ENCODE data around the gene MRPL42.

The MRPL42 gene

DNA sequence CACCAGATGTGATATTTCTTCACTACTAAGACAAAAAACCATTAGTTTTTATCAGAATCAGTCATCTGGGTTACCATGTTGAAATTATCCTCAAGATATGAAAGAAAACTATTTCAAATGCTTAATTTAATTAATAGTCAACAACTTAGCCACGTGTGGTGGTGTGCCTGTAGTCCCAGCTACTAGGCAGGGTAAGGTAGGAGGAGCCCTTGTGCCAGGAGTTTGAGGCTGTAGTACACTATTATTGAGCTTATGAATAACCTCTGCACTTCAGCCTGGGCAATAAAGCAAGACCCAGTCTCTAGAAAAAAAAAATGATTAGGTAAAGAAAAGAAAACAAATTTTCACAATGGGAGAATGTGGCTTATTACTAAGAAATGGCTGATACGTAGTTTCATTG lies 33.4 kb downstream of the MRPL42 start:
- no peak for DNase-seq

DNA sequence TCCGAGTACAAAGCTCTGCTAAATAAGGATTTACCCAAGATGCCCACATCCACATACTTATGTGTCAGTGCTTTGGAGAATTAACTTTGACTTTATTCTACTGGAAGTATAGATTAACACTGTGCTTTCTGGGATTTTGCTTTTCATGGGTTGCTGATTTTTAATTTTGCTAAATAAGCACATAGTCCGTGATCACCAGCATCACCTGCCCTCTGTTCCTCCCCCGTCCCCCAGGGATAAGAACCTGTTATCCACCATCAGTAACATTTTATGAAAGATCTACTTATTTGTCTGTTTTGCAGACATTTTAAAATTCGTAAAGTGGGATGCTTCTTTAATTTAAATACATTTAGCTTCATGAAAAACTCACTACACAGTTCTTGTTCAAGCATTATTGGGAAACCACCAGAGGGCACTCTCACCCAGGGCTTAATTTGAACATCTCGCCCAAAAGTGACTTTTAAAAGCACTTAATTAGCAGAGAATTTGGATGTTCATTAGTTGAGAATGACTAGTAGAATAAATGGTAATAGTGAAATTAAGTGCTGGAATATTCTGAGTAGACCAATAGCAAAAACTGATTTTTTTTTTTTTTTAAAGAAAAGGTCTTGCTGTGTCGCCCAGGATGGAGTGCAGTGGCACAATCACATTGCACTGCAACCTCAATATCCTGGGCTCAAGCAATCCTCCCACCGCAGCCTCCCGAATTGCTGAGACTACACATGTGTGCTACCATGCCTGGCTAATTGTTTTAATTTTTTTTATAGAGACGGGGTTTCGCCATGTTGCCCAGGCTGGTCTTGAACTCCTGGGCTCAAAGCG lies 35.7 kb downstream of the MRPL42 start:
- DNase-seq, result peak; percentile 14 to 71 (median 48)

DNA sequence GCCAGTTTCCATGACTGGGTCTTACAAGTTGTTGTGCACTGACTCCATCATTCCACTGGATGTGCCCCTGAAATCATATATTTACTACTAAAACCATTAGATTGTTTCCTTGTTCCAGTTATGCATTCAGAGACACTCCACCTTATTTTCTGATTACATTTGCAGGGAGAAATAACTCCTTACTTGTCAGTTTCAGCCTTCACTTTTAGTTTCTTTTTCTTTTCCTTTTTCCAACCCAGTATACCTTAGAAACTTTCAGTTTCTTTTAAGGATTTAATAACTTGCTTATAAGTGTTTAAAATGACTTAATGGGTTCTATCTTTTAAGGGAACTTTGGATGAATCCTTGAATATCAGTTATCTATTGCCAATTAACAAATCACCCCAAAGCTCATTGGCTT lies 39.9 kb downstream of the MRPL42 start:
- DNase-seq, result no peak

DNA sequence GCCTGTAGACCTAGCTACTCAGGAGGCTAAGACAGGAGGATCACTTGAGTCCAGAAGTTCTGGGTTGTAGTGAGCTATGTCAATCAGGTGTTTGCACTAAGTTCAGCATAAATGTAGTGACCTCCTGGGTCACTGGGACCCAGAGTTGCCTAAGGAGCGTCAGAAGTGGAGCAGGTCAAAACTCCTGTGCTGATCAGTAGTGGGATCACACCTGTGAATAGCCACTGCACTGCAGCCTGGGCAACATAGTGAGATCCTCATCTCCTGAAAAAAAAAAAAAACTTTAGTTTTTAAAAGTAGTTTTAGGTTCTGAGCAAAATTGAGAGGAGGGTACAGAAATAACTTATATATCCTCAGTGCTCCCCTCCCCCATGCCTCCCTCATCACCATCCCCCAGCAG lies 42.2 kb downstream of the MRPL42 start:
- DNase-seq, result no peak

DNA sequence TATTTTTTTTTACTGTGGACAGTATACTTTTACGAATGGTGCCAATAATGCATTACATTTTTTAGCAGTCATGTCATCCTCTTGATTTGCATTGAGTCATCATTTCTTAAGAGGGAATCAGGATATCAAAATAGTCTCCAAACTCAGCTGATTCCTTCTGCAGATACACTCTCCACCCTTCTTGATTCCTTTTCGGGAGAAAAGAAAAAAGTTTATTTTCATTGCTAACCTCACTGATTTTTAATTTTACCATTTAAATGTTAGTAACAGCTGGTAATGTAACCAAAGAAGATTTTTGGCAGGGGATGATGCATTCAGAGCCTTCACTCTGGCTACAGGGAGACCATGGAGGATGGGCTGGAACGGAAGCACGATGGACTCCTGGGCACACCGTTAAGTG lies 47.5 kb downstream of the MRPL42 start:
- DNase-seq, result no peak

DNA sequence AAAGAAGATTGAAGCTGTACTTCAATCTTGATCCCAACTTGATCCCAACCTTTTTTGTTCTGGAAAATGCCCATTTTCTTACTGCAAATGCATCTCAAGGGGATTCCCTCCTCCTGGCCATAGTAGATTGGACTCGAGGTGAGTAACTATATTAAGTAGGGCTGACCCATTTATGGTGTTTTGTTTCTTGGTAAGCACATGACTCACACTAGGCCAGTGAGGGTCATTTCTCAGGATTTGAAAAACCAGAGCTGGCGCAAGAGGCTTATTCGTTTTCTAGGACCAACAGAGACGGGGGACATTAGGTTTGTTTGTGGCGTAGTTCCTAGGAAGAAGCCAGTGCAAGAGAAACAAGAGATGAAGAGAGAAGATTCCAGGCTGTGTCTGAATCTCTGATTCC lies 51.4 kb downstream of the MRPL42 start:
- DNase-seq, result no peak

DNA sequence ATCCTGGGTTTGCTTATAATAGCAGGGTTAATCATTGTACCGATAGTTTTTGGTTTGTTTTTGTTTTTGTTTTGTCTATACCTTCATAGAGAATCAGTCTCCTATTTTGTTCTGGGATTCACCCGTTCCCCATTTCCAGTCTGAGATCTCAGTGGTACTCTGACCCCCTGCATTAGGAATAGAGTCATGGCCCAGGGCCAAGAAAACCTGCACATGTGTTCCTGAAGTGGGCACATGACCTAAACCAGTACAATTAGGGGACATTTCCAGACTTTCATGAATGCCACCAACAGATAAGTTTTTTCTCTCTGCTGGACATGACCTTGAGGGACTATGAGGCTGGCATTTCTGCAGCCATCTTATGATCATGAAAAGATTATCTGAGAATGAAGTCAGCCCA lies 52.5 kb downstream of the MRPL42 start:
- no peak for DNase-seq

DNA sequence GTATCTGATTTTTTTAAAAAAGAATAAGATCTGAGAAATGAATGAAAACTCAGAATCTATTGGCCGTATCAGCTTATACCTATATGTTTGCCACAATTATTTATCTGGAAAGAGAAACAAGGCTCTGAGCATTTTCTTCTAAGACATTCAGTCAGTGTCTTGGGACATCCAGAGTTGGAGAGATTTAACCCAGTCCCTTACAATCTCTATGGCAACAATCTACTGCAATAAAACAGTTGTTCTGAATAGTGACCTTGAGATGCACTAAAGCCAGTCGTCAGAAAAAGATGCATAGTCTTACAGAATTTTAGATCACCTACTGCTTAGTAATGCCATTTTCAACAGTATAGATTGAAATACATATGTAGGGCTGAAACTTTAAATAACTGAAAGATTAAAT lies 53.1 kb downstream of the MRPL42 start:
- no peak for DNase-seq

DNA sequence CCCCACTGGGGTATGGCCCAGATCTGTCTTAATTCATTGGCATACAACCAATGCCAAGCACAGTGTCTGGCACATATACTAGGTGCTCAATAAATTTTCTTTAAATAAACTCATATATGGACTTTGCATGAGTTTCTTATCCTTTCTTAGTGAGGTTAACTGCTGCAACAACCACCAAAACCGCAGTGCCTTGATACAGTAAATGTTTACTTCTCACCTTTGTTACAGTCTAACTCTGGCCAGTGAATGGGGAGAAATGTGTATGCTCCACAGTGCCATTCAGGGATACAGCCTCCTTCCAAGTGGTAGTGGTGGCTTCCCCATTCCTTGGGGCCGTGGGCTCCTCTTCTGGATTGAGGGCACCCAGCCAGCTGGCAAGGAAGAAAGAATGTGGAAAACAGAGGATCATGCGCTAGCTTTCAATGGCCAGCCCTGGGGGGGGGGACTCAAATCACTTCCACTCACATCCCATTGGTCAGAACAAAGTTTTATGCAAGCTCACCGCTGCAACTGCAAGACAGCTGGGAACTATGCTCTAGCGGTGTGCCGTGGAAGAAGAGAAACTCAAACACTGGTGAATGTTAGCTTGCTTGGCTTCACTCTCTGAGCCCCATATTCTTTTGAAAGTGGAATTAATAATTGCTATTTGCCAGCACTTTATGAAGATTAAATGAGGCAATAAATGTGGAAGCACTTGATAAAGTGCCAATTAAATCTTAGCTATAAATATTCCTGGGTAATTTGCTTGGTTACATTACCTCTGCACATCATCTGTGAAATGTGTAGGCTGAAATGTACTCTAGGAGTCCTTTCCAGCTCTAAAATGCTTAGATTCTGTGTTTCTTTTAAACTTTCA lies 54.1 kb downstream of the MRPL42 start:
- DNase-seq, result no peak

DNA sequence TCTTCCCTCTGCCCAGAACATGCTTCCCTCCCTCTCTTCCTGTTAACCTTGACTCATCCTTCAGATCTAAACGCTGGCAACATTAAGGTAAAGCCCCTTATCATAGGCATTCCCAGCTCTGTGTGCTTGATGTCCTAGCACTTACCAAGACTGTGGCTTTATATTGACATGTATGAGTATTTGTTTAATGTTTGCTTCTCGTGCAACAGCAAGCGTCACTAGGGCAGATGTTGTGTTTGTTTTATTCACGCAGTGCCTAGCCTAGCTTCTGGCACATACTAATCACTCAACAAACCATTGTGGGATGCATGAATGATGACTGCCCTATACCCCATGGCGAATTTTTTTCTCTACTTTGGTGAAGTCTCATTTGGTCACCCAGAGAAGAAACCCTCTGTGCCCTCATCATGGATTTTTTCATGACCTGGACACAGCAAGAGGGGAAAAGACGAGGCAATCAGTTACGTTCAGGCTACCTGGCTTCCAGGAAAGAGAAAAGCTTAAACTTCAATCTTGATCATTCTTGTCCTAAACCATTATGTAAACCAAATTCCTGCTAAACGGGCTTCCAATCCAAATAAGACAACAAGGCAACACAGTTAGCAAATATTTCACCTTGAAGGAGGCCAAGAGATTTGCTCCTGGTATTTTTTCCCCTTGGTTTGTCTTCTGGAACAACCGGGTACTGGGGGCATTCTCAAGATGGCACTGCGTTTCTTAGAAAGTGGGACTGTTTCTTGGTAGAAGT lies 57.2 kb downstream of the MRPL42 start:
- no peak for DNase-seq

DNA sequence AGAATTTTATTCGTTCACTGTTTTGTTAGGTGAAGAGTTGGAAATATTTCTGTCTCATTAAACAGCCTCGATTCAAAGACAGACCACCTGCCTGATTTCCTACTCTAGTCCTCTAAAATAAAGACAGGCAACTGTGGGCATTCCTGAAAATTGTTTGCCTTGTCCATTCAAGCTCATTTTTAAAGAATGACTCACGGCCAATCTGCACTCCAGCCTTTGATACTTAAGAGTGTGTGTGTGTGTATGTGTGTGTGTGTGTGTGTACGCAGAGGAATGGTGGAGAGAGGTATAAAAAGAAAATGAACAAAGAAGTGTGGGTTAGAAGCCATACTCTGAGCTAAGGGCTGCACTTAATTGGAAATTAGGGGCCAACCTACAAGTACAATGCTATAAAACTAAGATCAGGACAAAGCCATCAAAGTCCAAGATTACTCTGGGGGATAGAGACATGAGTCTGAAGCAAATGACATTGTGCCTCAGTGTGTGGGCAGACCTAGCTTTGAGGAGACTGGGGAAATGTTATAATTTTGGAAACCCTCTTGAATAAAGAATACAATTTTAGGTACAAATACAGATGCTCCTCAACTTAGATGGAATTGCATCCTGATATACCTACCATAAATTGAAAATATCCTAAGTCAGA lies 59.6 kb downstream of the MRPL42 start:
- no peak for DNase-seq

DNA sequence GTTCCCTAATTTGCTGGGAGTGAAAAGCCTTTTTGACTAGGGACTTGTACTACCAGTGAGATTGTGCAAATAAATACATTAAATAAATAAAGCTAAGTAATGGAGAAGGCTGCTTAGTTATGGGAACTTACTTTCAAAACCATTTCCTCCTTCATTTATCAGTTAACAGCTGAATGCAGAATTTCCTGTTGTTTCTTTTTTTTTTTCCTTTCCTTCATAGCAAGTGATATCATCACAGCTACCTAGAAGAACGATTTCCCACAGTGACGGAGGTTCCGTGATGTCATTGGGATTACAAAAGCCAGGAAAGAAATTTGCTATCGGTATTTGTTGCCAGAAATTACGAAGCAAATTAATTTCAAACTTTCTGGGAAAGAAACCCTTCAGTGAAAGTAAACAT lies 63.0 kb downstream of the MRPL42 start:
- DNase-seq, result no peak

DNA sequence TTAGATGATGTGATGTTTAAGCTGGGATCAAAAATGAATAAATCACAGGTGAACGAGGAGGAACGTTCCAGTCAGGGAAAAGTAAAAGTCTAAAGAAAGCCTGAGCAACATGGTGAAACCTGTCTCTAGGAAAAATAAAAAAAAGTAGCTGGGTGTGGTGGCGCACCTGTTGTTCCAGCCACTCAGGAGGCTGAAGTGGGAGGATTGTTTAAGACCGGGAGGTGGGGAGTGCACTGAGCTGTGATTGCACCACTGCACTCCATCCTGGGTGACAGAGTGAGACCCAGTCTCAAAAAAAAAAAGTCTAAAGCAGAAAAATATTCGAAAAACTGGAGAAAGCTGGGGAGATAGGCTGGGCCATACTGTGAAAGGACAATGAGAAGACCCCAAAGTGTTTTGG lies 66.0 kb downstream of the MRPL42 start:
- DNase-seq, result no peak

DNA sequence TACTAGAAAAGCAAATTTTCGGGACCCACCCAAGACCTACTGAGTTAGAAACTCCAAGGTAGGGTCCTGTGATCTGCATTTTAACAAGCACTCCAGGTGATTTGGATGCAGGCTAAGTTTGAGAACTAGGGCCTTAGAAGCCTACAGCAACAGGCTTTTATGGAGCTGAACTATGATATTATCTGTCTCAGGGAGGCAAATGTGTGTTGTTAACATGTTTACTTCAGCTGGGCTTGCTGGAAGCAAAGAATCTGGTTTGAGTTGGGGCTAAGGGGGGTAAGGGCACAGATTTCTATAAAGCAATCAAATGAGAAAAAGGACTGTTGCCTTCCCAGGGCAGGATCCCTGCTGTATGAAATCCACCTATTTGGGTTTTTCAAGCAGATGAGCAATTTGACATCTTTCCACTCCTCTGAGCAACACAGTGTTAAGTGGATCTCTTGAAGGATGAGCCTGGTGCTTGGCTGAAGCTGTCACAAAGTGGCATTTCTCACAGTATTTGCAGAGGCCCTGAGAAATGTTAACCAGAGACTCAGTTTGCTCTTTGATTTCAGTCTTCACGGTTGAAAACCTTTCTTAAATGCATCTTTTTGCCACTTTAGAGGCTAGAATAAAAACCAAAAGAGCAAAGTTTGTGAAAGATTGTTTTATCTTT lies 68.9 kb downstream of the MRPL42 start:
- no peak for DNase-seq

DNA sequence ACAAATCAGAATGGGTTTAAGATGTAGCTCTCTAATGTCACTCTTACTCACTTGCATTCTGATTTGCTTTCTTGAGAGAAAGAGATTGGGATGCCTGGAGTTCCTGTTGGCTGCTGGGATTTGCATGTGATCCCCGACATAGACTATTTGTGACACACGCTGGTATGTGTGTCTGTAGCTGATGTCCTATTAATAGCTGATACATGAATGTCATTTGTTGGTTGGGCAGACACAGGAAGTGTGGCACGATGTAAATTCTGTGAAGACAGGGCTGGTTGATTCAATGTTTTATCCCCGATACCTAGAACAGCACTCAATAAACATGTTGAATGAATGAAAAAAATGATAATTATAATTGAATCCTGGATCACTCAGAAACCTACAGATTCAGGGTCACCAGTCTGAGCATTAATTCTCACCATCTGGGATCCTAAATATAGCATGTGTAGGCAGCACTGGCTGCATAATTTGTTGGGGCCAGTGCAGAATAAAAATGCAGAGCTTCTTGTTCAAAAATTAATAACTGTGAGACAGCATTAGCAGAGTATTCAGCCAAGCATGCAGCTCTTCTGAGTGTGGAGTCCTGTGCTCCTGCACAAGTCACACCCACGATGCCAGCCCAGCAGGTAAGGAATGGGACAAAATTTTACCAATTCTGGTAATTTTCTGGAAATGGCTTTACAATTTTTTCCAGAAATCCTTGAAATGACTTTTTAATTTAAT lies 69.6 kb downstream of the MRPL42 start:
- no peak for DNase-seq

DNA sequence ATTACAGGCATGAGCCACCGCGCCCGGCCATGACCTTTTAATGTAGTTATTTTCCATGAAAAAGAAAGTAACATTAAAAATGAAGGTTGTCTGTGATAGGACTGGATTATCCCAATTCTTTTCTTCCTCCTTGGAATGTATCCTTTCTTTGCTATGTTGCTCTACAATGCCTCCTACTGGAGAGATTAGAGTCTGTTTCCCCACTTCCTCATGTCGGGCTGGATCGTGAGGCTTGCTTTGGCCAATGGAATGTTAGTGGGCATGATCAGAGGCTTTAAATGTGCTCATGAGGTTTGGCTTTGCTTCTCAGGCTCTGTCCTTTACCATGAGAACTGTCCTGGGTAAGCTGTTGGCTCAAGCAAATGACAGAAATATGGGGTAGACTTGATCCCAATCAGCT lies 70.5 kb downstream of the MRPL42 start:
- DNase-seq, result no peak

DNA sequence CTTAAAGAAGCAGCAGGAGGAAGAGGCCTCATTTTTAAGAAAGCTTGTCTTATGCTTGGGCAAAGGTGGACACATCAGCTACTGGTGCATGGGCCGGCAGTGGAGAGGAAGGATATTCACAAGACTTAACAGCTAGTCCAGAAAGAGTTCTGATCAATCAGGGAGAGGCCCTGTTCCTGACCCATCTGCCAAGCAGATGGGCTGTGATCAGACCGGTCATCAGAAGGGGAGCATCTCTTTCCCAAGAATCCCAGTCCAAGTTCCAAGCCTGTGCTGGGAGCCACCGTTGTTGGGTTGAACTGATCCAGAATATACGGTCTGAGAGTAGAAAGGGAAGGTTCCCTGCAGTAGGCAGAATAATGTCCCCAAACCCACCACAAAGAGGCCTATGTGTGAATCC lies 72.5 kb downstream of the MRPL42 start:
- DNase-seq, result no peak

DNA sequence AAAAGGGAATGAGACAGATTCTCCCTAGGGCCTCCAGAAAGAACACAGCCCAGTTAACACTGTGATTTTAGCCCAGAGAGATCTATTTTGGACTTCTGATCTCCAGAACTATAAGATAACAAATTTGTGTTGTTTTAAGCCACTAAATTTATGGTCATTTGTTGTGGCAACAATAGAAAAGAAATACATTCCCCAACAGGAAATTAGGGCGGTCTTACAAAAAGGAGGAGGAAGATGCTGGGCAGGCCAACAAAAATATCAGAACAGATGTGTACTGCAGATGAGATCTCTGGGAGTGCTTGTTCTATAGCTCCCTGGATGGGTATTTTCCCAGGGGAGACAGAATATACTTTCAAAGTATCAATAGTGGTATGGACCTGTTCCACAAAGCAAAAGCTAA lies 73.2 kb downstream of the MRPL42 start:
- DNase-seq, result no peak

DNA sequence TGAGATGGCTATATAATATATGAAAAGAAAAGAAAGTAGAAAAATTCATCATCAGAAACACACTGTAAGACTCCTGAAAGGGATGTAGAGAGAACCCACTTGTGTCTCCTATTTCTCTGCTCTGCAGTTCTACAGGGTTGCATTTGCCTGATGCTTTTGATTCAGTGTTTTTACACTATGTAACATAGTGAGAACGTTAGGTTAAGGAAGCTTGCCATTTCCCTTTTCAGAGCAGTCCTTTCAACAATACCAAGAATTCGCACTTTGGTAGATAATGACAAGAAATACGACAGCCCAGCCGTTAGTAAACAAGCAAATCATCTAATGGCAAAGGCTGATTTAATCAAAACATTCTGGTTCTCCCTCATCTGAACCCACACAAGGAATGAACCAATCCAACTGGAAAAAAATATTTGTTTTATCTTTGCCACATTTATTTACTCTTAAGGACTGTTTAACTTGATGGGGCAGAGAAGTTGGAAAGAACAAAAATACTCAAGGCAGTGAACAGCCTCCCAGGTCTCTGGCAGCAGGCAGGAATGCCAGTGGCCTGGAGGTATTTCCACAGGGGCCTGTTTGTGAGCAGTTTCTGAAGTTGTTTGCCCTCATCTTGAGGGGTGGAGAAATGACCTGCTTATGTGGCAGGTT lies 74.4 kb downstream of the MRPL42 start:
- DNase-seq, result peak in 1 of 6 experiments; percentile 5

DNA sequence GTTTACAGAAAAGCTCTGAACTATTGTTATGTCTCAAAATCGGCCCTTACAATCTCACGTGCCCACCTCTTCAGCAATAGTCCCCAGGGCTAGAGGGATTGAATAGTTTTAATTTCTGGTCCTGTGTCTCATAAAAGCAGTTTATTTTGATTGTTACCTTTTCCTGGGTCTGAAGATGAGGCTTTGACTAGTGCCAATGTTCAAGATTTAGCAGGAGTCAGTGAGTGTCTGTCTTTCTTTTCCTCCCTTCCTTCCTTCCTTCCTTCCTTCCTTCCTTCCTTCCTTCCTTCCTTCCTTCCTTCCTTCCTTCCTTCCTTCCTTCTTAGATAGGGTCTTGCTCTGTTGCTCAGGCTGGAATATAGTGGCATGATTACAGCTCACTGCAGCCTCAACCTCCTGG lies 80.5 kb downstream of the MRPL42 start:
- no peak for DNase-seq

DNA sequence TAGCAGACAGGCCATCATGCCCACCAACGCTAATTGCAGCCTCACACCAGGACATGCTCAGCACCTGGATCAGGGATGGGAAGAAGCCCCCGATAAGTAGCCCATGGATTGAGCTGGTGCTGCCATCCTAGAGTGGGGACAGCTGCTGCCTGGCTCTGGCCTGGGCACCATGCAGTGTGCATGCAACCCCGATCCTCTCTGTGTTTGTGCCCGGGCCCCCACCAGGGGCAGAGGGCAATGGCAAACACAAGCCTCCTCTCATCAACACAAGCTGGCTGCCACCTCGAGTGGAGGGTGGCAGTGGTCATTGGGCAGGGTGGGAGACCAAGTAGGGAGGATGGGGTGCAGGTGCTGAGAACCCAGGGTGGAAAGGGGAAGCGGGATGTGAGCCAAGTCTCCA lies 81.9 kb downstream of the MRPL42 start:
- DNase-seq, result no peak

All from stimulated activated naive CD4-positive, alpha-beta T cell (primary cell).